ELR (cell line): Measurements from ENCODE around the gene EID3.

Experiments used
- DNase-seq: peaks from one replicate; pipeline ENCODE4 v3.0.0-alpha.2; 2015; ENCODE audit warnings: low read depth

EID3 gene

GRCh38 chr12:104339663-104340062 is 36.1 kb downstream of the EID3 start:
- DNase-seq: no peak

- no peak for DNase-seq
These were observed 36.6 kb downstream of the EID3 start for GRCh38 chr12:104340177-104340576.

GRCh38 chr12:104340925-104341611 is 37.5 kb downstream of the EID3 start:
- no peak for DNase-seq

DNA sequence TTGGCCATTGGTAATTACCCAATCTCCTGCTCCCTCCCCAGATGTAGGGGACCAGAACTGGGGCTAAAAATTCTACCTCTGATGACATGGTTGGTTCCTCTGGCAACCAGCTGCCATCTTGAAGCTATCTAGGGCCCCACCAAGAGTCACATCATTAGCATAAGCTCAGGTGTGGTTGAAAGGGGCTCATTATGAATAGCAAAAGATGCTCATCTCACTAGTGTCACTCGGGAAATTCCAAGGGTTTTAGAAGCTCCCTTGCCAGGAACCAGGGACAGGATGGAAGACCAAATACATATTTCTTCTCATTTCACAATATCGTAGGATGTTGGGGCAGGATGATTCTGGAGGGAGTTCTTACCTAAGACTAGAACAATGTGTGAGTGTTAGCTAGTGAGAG is 38.6 kb downstream of the EID3 start:
- no peak for DNase-seq

DNA sequence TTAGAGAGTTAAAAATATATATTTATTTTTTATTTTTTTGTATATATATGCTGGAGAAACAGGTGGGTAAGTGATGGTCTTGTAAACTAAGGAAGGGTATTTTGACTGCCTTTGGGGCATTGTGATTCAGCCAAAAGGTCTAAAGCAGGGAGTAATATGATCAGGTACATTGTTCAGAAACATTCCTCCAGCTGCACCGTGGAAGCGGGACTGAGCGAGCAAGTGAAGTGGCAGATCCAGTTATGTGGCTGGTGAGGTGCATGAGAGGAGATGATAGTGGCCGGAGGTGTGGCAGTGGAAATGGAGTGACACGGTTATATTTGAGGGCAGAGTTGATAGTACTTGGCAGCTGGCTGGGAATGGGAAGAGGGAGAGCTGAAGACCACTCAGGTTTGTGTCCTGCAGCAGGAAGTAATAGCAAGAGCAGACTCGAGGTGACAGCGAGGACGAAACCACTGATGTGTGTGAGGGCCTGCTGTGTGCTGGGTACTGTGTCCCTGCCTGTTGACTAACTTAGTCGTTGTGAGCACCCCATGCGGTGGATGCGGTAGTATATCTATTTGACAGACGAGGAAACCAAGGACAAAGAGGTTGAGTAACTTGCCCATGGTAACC is 39.2 kb downstream of the EID3 start:
- no peak for DNase-seq

- DNase-seq: no peak
These were observed 41.1 kb downstream of the EID3 start for GRCh38 chr12:104344682-104345081.

DNA sequence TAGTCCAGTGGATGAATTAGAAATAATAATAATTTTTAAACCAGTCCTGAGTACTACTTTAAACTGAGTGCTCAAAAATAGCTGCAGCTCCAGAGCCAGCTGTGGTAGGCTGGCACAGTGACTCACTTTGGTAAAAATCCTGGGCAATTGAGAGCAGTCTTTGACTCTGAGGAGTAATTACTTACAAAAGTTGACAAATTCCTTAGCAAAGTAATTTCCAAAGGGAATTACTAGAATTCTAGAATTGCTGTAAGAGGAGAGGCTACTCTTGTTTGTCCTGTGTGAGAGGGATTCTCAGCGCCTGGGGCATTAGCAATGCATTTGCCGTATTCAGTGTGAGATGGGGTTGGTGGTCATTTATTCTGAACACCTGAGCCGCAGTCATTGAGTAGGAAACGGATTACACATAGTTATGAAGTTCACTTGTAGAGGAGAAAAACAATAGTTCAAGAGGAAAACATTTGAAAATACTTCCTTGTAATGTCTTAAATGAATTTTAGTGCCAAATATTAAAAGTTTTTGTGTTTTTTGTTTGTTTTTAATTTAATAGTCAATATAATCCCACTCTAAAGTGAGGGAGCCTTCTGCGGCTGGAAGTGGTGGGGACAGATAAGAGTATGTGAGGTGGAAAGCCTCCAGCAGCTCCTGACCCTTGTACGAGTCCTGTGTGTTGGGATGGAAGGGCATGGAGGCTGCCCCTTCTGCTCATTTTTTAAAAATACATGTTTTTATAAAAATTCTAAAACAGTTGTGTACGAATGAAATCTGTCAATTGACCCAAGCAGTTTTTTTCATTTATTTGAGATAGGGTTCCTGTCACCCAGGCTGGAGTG is 41.9 kb downstream of the EID3 start:
- DNase-seq: no peak

- DNase-seq: no peak
These were observed 44.0 kb downstream of the EID3 start for GRCh38 chr12:104347374-104348075.

DNA sequence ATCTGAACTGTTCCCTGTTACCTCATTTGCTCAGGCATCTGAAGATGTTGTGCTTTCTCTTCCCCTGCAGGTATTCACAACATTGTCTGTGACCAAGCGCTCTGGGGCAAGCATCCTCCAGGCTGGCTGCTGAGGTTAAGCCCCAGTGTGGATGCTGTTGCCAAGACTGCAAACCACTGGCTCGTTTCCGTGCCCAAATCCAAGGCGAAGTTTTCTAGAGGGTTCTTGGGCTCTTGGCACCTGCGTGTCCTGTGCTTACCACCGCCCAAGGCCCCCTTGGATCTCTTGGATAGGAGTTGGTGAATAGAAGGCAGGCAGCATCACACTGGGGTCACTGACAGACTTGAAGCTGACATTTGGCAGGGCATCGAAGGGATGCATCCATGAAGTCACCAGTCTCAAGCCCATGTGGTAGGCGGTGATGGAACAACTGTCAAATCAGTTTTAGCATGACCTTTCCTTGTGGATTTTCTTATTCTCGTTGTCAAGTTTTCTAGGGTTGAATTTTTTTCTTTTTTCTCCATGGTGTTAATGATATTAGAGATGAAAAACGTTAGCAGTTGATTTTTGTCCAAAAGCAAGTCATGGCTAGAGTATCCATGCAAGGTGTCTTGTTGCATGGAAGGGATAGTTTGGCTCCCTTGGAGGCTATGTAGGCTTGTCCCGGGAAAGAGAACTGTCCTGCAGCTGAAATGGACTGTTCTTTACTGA is 44.9 kb downstream of the EID3 start:
- no peak for DNase-seq

DNA sequence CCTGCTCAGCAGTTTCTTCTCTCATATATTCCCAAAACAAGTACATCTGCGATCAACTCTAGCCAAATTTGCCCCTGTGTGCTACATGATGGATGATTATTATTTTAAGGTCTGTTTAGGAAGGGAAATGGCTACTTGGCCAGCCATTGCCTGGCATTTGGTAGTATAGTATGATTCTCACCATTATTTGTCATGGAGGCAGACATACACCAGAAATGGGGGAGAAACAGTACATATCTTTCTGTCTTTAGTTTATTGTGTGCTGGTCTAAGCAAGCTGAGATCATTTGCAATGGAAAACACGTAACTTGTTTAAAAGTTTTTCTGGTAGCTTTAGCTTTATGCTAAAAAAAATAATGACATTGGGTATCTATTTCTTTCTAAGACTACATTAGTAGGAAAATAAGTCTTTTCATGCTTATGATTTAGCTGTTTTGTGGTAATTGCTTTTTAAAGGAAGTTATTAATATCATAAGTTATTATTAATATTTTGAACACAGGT is 45.5 kb downstream of the EID3 start:
- DNase-seq: no peak

DNA sequence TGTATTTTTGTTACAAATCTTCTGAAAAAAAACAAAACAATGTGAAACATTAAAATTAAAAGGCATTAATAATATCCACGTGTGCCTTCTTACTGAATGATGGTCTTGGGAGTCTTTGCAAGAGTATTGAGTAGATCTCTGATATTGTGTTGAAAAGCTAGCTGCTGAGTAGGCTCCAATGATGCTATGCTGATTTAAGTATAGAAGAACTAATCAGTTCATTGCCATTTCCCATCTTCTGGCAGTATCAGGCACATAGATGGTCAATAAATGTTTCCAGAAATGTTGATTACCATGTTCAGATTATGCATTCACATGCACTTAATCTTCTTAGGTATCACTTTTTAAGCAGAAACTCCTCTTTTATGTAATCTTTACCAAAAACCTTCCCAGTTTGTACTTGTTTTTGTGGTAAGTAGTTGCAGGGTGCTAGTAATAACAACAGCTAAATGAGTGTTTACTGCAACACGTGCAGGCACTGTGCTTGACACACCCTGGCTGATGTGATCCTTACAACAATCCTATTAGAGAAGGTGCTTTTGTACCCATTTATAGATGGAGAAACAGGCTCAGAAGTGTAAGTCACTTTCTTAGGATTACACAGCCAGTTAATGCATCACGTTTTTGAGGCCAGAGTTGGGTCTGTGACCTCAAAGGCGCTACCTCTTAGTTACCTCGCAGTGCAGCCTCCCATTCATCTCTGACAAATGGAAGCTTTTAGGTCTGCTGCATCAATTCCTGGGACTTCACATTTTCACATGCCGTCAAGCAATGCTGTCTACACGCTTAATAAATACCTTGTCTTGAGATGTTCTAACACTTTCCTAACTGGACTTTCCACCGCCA is 46.9 kb downstream of the EID3 start:
- DNase-seq: no peak

- DNase-seq: no peak
These were observed 47.8 kb downstream of the EID3 start for GRCh38 chr12:104351057-104351983.

DNA sequence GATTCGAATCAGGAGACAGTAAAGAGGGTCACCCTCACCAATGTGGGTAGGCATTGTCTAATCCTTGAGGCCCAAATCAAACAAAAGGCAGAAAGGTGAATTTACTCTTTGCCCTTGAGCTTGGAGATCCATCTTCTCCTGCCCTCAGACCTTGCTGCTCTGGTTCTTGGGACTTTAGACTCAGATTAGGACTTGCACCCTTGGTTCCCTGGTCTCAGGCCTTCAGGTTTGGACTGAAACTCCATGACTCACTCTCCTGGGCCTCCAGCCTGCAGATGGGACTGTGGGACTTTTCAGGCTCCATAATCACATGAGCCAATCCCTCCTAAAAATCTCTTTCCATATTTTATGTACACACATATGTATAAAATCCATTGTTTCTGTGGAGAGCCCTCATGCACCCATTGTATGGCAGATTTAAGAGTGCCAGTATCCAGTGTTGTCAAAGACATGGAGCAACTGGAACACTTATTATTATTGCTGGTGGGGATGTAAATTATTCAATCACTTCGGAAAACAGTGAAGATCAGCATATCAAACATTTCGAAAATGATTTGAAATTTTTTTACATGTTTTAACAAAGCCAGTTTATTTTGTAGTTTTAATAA is 48.7 kb downstream of the EID3 start:
- peak; percentile 37 for DNase-seq

- no peak for DNase-seq
These were observed 49.8 kb downstream of the EID3 start for GRCh38 chr12:104353012-104353981.

- DNase-seq: no peak
These were observed 50.8 kb downstream of the EID3 start for GRCh38 chr12:104354167-104354867.
